Renal cortex interstitium (tissue), 15 donors: Measurements from ENCODE around the gene GATAD2B. TPM values are rescaled to one million over a fixed set of nuclear protein-coding genes. Genes with fewer than 3 reads are reported as not detected.

Experiments
- DNase-seq, 11 donors: peaks; one replicate each; pipeline ENCODE4 v3.0.0-alpha.2; 2013; ENCODE audit warnings: low read depth in 9 of 11, low spot score in 4 of 11; ENCODE audit errors: extremely low read depth in 1 of 11
- long read RNA-seq, 16 experiments: transcript quantifications; one replicate each; lab custom pipeline, GENCODE V29; 2026
- polyA plus RNA-seq, 3 donors: library from polyadenylated mRNA; unstranded; fragments of 120-200 nt; gene quantifications; one replicate each; pipeline ENCODE4 v1.2.1, GENCODE V29; 2013; ENCODE audit not compliant: insufficient read length in 3 of 3

GATAD2B gene
- 10 to 100 TPM; 29.5 to 35.2 (median 29.6) TPM for polyA plus RNA-seq
- long read RNA-seq, donor 1, full-length matches to known transcripts, result 1 of 1 reads
- long read RNA-seq, donor 1, partial matches to known transcripts, result 0 of 1 reads
- long read RNA-seq, donor 1, other reads (novel, unspliced or antisense), result 0 of 1 reads
- long read RNA-seq, donor 2, full-length matches to known transcripts, result 1 of 1 reads
- long read RNA-seq, donor 2, partial matches to known transcripts, result 0 of 1 reads
- long read RNA-seq, donor 2, other reads (novel, unspliced or antisense), result 0 of 1 reads
- long read RNA-seq, donor 3, full-length matches to known transcripts, result 2 of 2 reads
- long read RNA-seq, donor 3, partial matches to known transcripts, result 0 of 2 reads
- long read RNA-seq, donor 3, other reads (novel, unspliced or antisense), result 0 of 2 reads
- long read RNA-seq, donor 4, full-length matches to known transcripts, result 3 of 3 reads
- long read RNA-seq, donor 4, partial matches to known transcripts, result 0 of 3 reads
- long read RNA-seq, donor 4, other reads (novel, unspliced or antisense), result 0 of 3 reads
- long read RNA-seq, donor 5, result 0 reads
- long read RNA-seq, donor 6, full-length matches to known transcripts, result 1 of 1 reads
- long read RNA-seq, donor 6, partial matches to known transcripts, result 0 of 1 reads
- long read RNA-seq, donor 6, other reads (novel, unspliced or antisense), result 0 of 1 reads
- long read RNA-seq, donor 7, full-length matches to known transcripts, result 1 of 1 reads
- long read RNA-seq, donor 7, partial matches to known transcripts, result 0 of 1 reads
- long read RNA-seq, donor 7, other reads (novel, unspliced or antisense), result 0 of 1 reads
- long read RNA-seq, donor 8, full-length matches to known transcripts, result 2 of 8 reads
- long read RNA-seq, donor 8, partial matches to known transcripts, result 6 of 8 reads
- long read RNA-seq, donor 8, other reads (novel, unspliced or antisense), result 0 of 8 reads
- long read RNA-seq, donor 9, partial matches to known transcripts, result 15 of 15 reads
- long read RNA-seq, donor 9, other reads (novel, unspliced or antisense), result 0 of 15 reads
- long read RNA-seq, donor 10, full-length matches to known transcripts, result 3 of 3 reads
- long read RNA-seq, donor 10, partial matches to known transcripts, result 0 of 3 reads
- long read RNA-seq, donor 10, other reads (novel, unspliced or antisense), result 0 of 3 reads
- long read RNA-seq, donor 11, full-length matches to known transcripts, result 1 of 1 reads
- long read RNA-seq, donor 11, partial matches to known transcripts, result 0 of 1 reads
- long read RNA-seq, donor 11, other reads (novel, unspliced or antisense), result 0 of 1 reads
- long read RNA-seq, donor 12, result 0 reads
- long read RNA-seq, donor 13, full-length matches to known transcripts, result 3 of 11 reads
- long read RNA-seq, donor 13, partial matches to known transcripts, result 8 of 11 reads
- long read RNA-seq, donor 13, other reads (novel, unspliced or antisense), result 0 of 11 reads
- long read RNA-seq, donor 14, full-length matches to known transcripts, result 1 of 1 reads
- long read RNA-seq, donor 14, partial matches to known transcripts, result 0 of 1 reads
- long read RNA-seq, donor 14, other reads (novel, unspliced or antisense), result 0 of 1 reads
- long read RNA-seq, donor 15, result 0 reads
- long read RNA-seq, donor 16, full-length matches to known transcripts, result 7 of 21 reads
- long read RNA-seq, donor 16, partial matches to known transcripts, result 14 of 21 reads
- long read RNA-seq, donor 16, other reads (novel, unspliced or antisense), result 0 of 21 reads

DNA sequence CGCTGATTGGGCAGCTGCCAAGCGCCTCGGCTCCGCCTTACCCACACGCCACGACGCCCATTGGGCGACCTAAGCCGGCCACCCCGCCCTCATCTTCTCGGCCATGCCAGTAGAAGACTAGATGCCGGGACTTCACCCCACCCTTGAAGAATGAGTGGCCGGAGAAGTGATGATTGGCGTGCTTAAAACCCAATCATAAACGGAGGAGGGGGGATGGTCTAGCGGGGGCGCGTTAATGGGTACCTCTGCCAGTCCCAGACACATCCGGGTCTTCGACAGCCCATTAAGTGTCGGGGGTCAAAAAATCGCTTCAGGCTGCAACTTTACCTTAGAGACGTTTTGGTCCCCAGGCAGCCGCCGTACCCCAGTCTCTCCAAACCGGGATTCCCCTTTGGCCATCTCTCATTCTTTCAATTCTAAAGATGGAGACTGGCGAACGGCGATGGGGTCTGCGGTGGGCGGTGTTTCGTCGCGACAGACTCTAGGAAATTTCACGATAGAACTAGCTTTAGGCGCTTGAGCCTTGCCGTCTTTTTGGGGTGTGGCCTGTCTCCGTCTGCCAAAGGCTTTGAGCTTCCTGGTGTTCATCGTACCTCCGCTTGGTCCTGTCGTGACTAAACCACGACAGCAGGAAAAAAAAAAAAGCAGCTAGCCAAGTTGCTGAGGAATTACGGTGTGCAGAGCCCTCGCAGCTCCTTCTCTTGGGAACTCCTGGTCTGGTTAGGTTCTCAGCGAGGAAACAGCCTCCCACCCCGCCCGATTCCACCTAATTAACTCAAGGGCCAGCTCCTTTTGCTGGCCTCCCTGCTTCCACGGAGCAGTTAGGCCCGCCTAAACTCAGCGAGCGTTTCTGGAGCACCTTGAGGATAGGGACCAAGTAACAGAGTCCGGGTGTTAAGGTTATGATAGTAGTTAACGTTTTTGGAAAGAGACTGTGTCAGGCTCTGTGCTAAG is at the start of gene GATAD2B:
GATAD2B (minus strand) TSS at position 1 of the 954 bp plus-strand sequence. CDS start 94,625 bp downstream, outside the sequence.
- DNase-seq, result peak; percentile 100

DNA sequence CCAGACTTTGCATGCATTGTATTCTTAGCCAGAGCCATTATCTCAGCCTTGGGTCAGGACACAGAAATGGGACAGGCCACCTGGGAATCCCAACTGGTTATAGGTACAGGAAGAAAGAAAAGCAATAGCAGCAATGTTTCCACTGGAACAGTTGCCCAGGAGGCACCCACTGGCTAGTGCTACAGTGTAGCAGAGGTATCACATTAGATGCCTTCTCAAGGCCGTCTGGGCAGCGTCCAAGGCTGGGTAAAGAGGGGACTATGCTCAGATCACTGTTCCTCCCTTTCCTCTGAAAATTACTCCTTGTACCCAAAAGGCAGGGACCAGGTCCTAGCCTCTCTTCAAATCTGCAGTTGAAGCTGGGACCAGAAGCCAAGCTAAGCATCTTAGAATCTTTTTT is 47.6 kb upstream of the GATAD2B start:
- no peak for DNase-seq

GRCh38 chr1:153968972-153969371 is 46.2 kb upstream of the GATAD2B start:
- DNase-seq, result no peak

DNA sequence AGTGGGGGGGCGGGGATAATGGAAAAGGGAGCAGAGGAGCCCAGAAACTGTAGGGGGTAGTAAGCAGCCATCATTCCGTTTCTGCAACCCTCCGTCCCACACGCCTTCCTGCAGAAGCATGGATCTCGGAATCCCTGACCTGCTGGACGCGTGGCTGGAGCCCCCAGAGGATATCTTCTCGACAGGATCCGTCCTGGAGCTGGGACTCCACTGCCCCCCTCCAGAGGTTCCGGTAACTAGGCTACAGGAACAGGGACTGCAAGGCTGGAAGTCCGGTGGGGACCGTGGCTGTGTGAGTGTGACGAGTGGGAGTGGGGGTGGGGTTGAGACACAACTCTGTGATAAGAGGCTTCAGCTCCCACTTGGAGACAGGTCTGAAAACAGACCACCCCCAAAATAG is 45.6 kb upstream of the GATAD2B start:
- DNase-seq, result no peak

DNA sequence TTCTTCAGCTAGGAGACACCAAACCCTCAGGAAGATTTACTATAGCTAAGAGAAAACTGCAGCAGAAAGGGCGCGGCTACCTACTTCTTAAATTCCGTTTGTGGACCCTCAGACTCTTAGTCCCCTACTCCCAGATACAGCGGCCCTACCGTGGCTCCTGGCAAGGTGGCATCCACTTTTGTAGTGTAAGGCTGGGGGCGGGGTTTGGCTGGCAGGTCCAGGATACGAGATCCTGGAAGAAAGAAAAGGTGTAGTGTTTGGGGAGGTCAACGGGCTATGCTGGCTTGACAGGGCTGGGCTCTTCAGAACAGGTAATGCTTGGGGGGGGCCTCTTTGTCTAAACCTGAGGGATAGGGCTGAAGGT is 45.2 kb upstream of the GATAD2B start:
- DNase-seq, result no peak

DNA sequence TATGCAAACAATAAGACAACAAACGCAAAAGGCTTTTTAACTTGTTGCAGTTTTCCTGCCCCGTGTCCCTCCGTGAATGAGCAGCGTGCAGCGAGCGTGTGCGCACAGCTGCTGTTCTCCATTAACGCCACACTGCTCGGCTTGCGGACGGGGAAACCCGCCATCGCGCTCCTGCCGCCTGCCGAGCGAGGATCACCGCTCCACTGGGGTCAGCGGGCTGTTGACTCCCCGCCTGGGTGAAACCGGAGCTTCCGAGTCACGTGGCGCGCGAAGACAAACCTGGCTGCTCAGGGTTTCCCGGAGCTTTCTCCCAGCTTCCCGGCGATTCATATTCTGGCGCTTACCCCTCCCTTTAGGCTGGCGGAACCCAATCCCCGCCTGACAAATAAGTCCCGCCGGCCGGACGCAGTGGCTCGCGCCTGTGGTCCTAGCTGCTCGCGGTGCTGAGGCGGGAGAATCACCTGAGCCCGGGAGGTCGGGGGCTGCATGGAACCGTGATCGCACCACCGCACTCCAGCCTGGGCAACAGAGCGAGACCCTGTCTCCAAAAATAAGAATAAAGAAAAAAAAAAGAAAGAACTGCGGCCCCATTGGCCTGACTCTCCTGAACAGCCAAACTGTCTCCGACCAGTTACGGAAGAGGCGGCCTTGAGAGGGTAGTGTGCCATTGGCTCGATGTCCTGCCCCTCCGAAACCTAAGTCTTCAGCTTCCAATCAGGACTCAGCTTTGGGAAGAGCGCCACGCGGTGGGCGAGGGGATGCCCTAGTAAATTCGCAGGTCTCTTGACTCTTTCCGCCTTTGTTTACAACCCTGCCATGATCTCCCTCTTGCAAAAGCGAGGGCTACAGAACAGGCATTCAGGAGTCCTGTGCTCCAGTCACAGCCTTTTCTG is 44.6 kb upstream of the GATAD2B start, which contains the start of gene CREB3L4:
CREB3L4 (plus strand) TSS at position 796 of the 893 bp plus-strand sequence. CDS start 624 bp downstream, outside the sequence.
- peak in 10 of 11 donors; percentile 89 to 99 (median 96) for DNase-seq

DNA sequence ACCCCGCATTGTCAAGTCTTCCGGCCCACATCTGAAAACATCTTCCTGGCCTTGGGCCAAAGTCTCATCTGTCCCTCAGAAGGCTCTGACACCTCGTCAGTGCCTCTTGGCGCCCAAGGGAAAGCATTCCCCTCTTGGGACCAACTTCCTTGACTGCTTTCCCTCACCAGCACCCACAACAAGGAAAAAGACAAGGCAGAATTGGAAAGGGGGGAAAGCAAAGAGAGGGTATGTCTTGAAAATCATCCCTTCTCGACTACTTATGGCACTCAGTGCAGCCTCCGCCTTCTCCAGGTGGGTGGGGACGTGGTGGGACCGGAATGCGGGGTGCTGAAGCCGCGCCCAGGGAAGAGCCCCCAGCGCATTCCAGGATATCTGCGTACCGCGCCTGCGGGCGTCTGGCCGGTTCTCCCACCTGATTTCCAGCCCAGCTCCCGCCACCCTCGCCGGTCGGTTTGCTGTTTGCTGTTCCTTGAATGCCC is 41.1 kb upstream of the GATAD2B start:
- peak in 1 of 11 donors; percentile 55 for DNase-seq

GRCh38 chr1:153963030-153963849 is 40.5 kb upstream of the GATAD2B start, which contains the start of gene SLC39A1:
Gene SLC39A1, minus strand, starts transcription at chr1:153963537. Its CDS starts 822 bp downstream, at chr1:153962715.
- peak; percentile 97 to 98 (median 98) for DNase-seq

GRCh38 chr1:153962088-153963029 is 39.6 kb upstream of the GATAD2B start:
- no peak for DNase-seq

GRCh38 chr1:153961421-153961820 is 38.6 kb upstream of the GATAD2B start:
- no peak for DNase-seq

DNA sequence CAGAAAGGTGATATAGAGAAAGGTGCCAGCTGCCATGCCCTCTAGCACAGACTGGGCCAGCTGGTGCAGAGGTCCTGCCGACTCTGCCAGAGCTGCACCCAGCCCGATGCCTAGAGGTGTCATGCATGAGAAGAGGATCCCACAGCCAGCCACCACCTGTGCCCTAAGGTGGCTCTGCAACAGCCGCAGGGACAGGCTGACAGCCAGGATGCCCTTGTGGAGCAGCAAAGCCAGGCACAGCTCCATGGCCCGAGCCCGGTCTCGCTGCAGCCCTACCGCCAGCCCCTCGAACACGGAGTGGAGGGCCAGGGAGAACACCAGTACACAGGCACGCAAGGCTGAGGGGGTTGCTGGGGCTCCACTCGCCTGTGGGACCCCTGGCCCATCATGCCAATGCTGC is 37.4 kb upstream of the GATAD2B start:
- no peak for DNase-seq

- no peak for DNase-seq
Observed at GRCh38 chr1:153959454-153959853, 36.7 kb upstream of the GATAD2B start.

GRCh38 chr1:153958961-153959260 is 36.1 kb upstream of the GATAD2B start:
- DNase-seq, result no peak
